PFSK-1 (cell line): ENCODE data around the gene C1QTNF12.

Experiments used
- TAF1 ChIP-seq: IDR thresholded peaks from 2 replicates; pipeline ENCODE4 v1.6.1; 2012; ENCODE audit warnings: low read length, control low read depth, borderline replicate concordance; ENCODE audit not compliant: insufficient read depth
- TF ChIP-seq, protein P1 (sequence below), 2 experiments: IDR thresholded peaks; 2 replicates each; pipeline versions ENCODE4 v1.6.1 to v1.8.0; 2011 to 2012; ENCODE audit warnings: low read depth in 2 of 2, low read length in 2 of 2, control low read depth in 1 of 2, inconsistent platforms in 1 of 2, mild to moderate bottlenecking in 1 of 2, moderate library complexity in 1 of 2; ENCODE audit not compliant: insufficient read depth in 1 of 2

DNA sequence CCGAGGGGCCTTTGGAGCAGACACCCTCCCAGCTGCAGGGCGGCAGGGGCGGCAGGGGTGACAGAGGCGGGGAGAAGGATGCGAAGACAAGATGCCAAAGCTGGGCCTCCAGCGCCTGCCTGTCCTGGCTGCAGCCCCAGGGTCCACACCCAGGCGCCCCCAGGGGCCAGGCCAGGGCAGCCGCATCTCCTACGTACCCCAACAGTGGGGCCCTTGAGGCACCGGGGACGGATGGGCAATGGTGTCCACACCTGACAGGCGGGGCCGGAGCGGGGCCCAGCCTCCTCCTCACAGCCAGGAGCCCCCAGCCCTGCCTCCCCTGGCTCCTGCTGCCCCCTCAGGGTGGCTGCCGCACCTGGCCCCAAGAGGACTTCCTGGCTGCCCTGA lies 7.3 kb downstream of the C1QTNF12 start:
- TF ChIP-seq, protein P1, sequence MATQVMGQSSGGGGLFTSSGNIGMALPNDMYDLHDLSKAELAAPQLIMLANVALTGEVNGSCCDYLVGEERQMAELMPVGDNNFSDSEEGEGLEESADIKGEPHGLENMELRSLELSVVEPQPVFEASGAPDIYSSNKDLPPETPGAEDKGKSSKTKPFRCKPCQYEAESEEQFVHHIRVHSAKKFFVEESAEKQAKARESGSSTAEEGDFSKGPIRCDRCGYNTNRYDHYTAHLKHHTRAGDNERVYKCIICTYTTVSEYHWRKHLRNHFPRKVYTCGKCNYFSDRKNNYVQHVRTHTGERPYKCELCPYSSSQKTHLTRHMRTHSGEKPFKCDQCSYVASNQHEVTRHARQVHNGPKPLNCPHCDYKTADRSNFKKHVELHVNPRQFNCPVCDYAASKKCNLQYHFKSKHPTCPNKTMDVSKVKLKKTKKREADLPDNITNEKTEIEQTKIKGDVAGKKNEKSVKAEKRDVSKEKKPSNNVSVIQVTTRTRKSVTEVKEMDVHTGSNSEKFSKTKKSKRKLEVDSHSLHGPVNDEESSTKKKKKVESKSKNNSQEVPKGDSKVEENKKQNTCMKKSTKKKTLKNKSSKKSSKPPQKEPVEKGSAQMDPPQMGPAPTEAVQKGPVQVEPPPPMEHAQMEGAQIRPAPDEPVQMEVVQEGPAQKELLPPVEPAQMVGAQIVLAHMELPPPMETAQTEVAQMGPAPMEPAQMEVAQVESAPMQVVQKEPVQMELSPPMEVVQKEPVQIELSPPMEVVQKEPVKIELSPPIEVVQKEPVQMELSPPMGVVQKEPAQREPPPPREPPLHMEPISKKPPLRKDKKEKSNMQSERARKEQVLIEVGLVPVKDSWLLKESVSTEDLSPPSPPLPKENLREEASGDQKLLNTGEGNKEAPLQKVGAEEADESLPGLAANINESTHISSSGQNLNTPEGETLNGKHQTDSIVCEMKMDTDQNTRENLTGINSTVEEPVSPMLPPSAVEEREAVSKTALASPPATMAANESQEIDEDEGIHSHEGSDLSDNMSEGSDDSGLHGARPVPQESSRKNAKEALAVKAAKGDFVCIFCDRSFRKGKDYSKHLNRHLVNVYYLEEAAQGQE (IDR thresholded peaks at IDR 0.05; ENCODE audit: insufficient read depth in 1 of 2, low read depth in 2 of 2, low read length in 2 of 2): no peak
- TF ChIP-seq TAF1: no peak
